Prostate gland (tissue), 2 donors: ENCODE data around the gene RNF208. TPM values are rescaled to one million over a fixed set of nuclear protein-coding genes. Genes with fewer than 3 reads are reported as not detected.

Experiments
- DNase-seq: peaks from one replicate; pipeline ENCODE4 v3.0.0-alpha.2; 2019; ENCODE audit warnings: low spot score
- H3K27ac ChIP-seq, 2 donors: fragments of 200-600 bp; sonication (generic); 2 replicates each; pipeline ENCODE4 v1.5.1; 2017 to 2019
- H3K27me3 ChIP-seq: fragments of 200-600 bp; sonication (generic); replicated peaks from 2 replicates; pipeline ENCODE4 v1.5.1; 2019; ENCODE audit not compliant: insufficient read depth
- H3K36me3 ChIP-seq, 2 donors: fragments of 200-600 bp; sonication (generic); 1 replicate in 1 of 2; 2 replicates in 1 of 2; pipeline versions ENCODE4 v1.5.1 to v1.8.1; 2017 to 2019
- H3K4me1 ChIP-seq: fragments of 200-600 bp; sonication (generic); replicated peaks from 2 replicates; pipeline ENCODE4 v1.5.1; 2019
- H3K4me3 ChIP-seq, 2 donors: fragments of 200-600 bp; sonication (generic); 2 replicates each; pipeline ENCODE4 v1.5.1; 2017 to 2019
- H3K9me3 ChIP-seq: fragments of 200-600 bp; sonication (generic); 2 replicates; pipeline ENCODE4 v1.5.1; 2017
- POLR2A ChIP-seq: fragments of 450-650 bp; IDR thresholded peaks from one replicate; pipeline ENCODE4 v1.6.1; 2016; ENCODE audit warnings: antibody characterized with exemption, mild to moderate bottlenecking
- POLR2AphosphoS5 ChIP-seq: sonication (generic); formaldehyde crosslinking; IDR thresholded peaks from one replicate; pipeline ENCODE4 v1.6.1; 2017; ENCODE audit warnings: antibody characterized with exemption
- WGBS: methylation state at CpG from one replicate; pipeline ENCODE4 v1.1.5; 2018; 5-methylcytosine and 5-hydroxymethylcytosine counted together
- intact Hi-C: fragments of 100-400 bp; cut with DNase I; formaldehyde crosslinking; loops from one replicate; pipeline ENCODE4 v1.14.2; 2022
- total RNA-seq, 2 donors: library from RNA; depleted of rRNA; stranded (reverse); fragments of >200 nt; gene quantifications; one replicate each; pipeline ENCODE4 v1.1.0, GENCODE V29; 2016
- TF ChIP-seq, protein P1 (sequence below), 4 experiments: fragments of 200-600 bp in 2 of 4; fragments of 450-650 bp in 2 of 4; sonication (generic) in 2 of 4; IDR thresholded peaks; 1 replicate in 3 of 4; 2 replicates in 1 of 4; pipeline ENCODE4 v1.5.1; 2016 to 2019; ENCODE audit warnings: antibody characterized with exemption in 4 of 4, mild to moderate bottlenecking in 2 of 4, moderate library complexity in 2 of 4

Gene RNF208
- total RNA-seq, 2 donors from 2014 or later = 3.8 to 6.2 TPM

DNA sequence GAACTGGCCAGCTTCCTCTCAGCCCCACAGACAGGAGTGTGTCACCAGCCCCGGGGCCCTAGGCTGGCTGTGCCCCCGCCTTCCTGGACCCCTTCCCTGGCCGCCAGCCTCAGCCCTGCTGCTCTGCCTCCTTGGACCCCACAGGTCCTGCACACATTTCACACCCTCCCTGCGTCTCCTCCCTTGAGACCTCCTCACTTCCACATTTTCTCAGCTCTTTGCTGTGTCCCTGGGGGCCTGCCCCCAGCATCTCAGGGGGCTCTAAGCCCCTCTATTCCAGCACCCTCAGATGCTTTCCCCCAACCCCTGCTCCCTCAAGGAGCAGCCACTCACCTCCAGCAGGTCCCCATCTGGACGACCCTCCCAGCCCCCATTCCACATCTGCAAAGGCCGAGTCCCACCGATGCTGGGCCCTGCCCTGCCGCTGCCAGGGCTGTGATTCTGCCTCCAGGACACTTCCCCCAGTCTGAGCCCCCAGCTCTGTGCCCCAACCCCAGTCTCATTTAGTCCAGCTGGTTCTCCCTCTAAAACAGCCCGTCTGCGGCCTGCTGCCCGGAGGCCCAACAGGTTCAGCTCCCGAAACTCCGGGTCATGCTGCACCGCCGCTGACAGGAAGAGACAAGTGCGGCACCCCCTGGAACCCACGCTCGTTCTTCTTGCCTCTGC, 12.9 kb upstream of the RNF208 start:
- TF ChIP-seq POLR2AphosphoS5 (no peak), POLR2A (no peak)
- TF ChIP-seq, protein P1, sequence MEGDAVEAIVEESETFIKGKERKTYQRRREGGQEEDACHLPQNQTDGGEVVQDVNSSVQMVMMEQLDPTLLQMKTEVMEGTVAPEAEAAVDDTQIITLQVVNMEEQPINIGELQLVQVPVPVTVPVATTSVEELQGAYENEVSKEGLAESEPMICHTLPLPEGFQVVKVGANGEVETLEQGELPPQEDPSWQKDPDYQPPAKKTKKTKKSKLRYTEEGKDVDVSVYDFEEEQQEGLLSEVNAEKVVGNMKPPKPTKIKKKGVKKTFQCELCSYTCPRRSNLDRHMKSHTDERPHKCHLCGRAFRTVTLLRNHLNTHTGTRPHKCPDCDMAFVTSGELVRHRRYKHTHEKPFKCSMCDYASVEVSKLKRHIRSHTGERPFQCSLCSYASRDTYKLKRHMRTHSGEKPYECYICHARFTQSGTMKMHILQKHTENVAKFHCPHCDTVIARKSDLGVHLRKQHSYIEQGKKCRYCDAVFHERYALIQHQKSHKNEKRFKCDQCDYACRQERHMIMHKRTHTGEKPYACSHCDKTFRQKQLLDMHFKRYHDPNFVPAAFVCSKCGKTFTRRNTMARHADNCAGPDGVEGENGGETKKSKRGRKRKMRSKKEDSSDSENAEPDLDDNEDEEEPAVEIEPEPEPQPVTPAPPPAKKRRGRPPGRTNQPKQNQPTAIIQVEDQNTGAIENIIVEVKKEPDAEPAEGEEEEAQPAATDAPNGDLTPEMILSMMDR (IDR thresholded peaks at IDR 0.05) = no peak
- Histone ChIP-seq H3K36me3 (no peaks in the 10 kb centered on the region), H3K27ac (no peak overlapping the region), H3K4me3 (no peak overlapping the region), H3K4me1 (peaks cover 29% of the 10 kb centered on the region), H3K9me3 (no peaks in the 10 kb centered on the region), H3K27me3 (peaks cover 4% of the 10 kb centered on the region)
- 75% methylated on average over 17 of the region's 18 CpGs for WGBS
- intact Hi-C loops = loop anchor here (5.0 kb wide), 1 partner anchor 113 kb away; no protein-coding TSS in a partner anchor
- no peak for DNase-seq

DNA sequence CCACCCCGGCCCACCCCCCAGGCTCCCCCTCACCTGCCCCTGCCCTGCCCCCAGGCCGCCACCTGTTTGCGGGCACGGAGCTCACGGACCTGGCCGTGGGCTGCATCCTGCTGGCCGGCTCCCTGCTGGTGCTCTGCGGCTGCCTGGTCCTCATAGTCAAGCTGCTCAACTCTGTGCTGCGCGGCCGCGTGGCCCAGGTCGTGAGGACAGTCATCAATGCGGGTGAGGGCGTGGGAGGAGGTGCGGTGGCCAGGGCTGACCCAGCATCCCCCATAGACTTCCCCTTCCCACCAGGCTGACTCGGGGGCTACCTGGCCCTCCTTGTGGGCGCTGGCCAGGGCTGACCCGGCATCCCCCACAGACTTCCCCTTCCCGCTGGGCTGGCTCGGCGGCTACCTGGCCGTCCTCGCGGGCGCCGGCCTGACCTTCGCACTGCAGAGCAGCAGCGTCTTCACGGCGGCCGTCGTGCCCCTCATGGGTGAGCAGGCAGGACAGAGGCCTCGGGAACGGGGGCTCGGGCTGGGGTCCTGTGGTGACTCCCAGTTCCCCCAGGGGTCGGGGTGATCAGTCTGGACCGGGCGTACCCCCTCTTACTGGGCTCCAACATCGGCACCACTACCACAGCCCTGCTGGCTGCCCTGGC, 12.1 kb upstream of the RNF208 start:
- 58% methylated on average over 31 of the region's 40 CpGs for WGBS
- Histone ChIP-seq H3K9me3 (no peaks in the 10 kb centered on the region), H3K36me3 (no peaks in the 10 kb centered on the region), H3K4me1 (peaks cover 26% of the 10 kb centered on the region), H3K27ac (no peak overlapping the region), H3K4me3 (no peak overlapping the region), H3K27me3 (peaks cover 4% of the 10 kb centered on the region)
- TF ChIP-seq POLR2AphosphoS5 (no peak), POLR2A (no peak)
- TF ChIP-seq, protein P1 (IDR thresholded peaks at IDR 0.05) = no peak
- DNase-seq = no peak
- intact Hi-C loops = no loop called here

DNA sequence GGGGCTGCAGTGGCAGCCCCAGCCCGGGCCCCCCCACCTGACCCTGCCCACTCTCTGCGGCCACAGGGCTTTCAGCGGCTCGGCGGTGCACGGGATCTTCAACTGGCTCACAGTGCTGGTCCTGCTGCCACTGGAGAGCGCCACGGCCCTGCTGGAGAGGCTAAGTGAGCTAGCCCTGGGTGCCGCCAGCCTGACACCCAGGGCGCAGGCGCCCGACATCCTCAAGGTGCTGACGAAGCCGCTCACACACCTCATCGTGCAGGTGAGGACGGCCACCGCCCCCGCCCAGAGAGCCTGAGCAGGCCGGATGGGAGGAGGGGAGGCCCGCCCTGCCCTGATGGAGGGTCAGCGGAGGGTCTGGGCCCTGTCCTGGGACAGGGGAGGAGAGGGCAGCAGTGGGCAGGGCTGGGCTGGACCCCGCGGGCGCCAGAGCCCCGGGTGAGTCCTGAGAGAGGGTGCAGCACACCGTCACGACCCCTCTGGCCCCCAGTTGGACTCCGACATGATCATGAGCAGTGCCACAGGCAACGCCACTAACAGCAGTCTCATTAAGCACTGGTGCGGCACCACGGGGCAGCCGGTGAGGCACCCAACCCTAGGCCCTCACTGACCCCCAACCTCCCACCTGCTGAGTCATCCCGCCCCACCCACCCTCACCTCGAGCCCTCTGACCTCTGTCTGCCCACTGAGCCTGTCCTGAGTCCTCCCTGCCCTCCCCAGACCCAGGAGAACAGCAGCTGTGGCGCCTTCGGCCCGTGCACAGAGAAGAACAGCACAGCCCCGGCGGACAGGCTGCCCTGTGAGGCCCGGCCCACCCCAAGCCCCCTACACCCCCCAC, 11.3 kb upstream of the RNF208 start:
- Histone ChIP-seq H3K36me3 (no peaks in the 10 kb centered on the region), H3K27ac (no peak overlapping the region), H3K9me3 (no peaks in the 10 kb centered on the region), H3K4me1 (peaks cover 23% of the 10 kb centered on the region), H3K4me3 (no peak overlapping the region), H3K27me3 (peaks cover 4% of the 10 kb centered on the region)
- 68% methylated on average over 40 of the region's 40 CpGs for WGBS
- TF ChIP-seq POLR2A = no peak
- TF ChIP-seq POLR2AphosphoS5 = no peak
- TF ChIP-seq, protein P1 (IDR thresholded peaks at IDR 0.05) = no peak
- no peak for DNase-seq
- intact Hi-C loops = no loop called here

DNA sequence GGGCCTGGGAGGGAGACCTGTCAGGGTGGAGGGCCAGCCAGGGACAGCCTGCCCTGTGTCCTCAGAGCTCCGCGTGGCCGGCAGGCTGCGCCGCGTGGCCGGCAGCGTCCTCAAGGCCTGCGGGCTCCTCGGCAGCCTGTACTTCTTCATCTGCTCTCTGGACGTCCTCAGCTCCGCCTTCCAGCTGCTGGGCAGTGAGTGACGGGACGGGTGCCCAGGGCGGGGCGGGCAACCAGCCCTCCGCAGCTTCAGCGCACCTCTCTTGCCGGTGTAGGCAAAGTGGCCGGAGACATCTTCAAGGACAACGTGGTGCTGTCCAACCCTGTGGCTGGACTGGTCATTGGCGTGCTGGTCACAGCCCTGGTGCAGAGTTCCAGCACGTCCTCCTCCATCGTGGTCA, 10.5 kb upstream of the RNF208 start:
- no peak overlapping the region for H3K4me3 ChIP-seq
- 69% methylated on average over 22 of the region's 24 CpGs for WGBS
- H3K27me3 ChIP-seq = peaks cover 4% of the 10 kb centered on the region
- TF ChIP-seq POLR2AphosphoS5 (no peak), POLR2A (no peak)
- TF ChIP-seq, protein P1 (IDR thresholded peaks at IDR 0.05) = no peak
- H3K4me1 ChIP-seq = peaks cover 20% of the 10 kb centered on the region
- intact Hi-C loops = no loop called here
- DNase-seq = no peak
- no peaks in the 10 kb centered on the region for H3K9me3 ChIP-seq
- no peak overlapping the region for H3K27ac ChIP-seq
- H3K36me3 ChIP-seq = no peaks in the 10 kb centered on the region
